ENCODE results near the gene WNT3.
A peak's percentile ranks its signal among the peaks of the same experiment; 100 is the strongest.

Gene WNT3

DNA sequence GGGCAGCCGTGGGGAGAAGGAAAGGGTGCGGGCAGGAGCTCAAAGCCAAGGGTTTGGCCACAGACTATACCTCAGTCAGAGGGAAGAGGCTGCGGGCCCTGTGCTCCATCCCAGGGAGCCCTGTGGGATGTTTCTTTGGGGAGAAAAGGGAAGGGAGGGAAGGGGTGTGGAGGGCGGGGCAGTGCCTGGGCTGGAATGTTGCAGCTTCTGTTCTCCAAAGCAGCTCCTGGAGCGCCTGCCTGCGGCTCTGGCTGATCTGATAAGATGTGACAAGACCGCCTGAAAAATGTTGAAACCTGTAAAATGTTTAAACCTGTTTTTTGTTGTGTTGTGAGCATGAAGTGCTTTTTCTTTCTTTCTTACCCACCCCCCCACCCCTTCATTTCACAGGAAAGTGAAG, 32.8 kb downstream of the WNT3 start:
- H3K4me1 ChIP-seq (ENCODE audit: insufficient read depth, insufficient read length) = peaks cover 21% of the 10 kb centered on the region
- peak overlapping the region; percentile 36 for H3K9ac ChIP-seq (ENCODE audit: insufficient read length, low read depth)
- peak; percentile 43 for DNase-seq (ENCODE audit: low read depth, low spot score)
- no peak for TF ChIP-seq ZNF274 (IDR thresholded peaks at IDR 0.05; ENCODE audit: low read depth, low read length)
- no peak for TF ChIP-seq YY1 (IDR thresholded peaks at IDR 0.05; ENCODE audit: insufficient read depth, insufficient read length)
- no peak for TF ChIP-seq SUZ12 (IDR thresholded peaks at IDR 0.05; ENCODE audit: extremely low read depth, insufficient read depth, insufficient read length)
- no peaks in the 10 kb centered on the region for H3K36me3 ChIP-seq (ENCODE audit: insufficient read depth, insufficient read length, low read length)
- H3K4me3 ChIP-seq (ENCODE audit: insufficient read length, low read depth) = no peak overlapping the region
- H3K27me3 ChIP-seq (ENCODE audit: insufficient read depth, insufficient read length) = peaks cover 77% of the 10 kb centered on the region
- H3K9me3 ChIP-seq (ENCODE audit: insufficient read depth, low read length) = peaks cover 8% of the 10 kb centered on the region; the same call in 1 of the 2 replicates

DNA sequence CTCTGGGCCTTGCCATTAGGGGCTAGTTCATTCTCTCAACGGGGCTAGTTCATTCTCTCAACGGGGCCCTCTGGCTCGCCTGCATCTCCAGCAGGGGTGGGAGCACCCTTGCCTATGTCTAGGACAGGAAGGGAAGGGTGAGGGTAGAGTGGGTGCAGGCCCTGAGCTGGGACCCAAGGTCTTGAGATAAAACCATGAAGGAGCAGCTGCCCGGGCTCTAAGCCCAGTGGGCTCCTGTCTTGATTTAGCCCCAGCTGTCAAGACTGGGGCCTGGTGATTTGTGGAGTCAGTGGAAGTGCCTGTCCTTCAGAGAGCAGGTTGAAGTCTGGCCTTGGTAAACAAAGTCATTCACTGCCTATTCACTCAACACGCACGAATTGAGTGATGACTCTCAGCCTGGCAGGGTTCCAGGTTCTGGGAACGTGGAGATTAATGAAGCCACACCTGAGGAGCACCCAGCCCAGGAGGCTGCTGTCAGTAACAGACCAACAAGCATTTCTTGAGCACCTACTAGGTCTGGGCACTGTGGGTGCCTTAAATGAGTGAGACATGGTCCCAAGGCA, 35.4 kb downstream of the WNT3 start:
- Histone ChIP-seq H3K27me3 (ENCODE audit: insufficient read depth, insufficient read length) (peaks cover 78% of the 10 kb centered on the region), H3K9ac (ENCODE audit: insufficient read length, low read depth) (no peak overlapping the region), H3K36me3 (ENCODE audit: insufficient read depth, insufficient read length, low read length) (no peaks in the 10 kb centered on the region), H3K9me3 (ENCODE audit: insufficient read depth, low read length) (no peaks in the 10 kb centered on the region), H3K4me1 (ENCODE audit: insufficient read depth, insufficient read length) (peaks cover 22% of the 10 kb centered on the region), H3K4me3 (ENCODE audit: insufficient read length, low read depth) (no peak overlapping the region)
- no peak for DNase-seq (ENCODE audit: low read depth, low spot score)
- TF ChIP-seq ZNF274 (IDR thresholded peaks at IDR 0.05; ENCODE audit: low read depth, low read length) (no peak), YY1 (IDR thresholded peaks at IDR 0.05; ENCODE audit: insufficient read depth, insufficient read length) (no peak)

DNA sequence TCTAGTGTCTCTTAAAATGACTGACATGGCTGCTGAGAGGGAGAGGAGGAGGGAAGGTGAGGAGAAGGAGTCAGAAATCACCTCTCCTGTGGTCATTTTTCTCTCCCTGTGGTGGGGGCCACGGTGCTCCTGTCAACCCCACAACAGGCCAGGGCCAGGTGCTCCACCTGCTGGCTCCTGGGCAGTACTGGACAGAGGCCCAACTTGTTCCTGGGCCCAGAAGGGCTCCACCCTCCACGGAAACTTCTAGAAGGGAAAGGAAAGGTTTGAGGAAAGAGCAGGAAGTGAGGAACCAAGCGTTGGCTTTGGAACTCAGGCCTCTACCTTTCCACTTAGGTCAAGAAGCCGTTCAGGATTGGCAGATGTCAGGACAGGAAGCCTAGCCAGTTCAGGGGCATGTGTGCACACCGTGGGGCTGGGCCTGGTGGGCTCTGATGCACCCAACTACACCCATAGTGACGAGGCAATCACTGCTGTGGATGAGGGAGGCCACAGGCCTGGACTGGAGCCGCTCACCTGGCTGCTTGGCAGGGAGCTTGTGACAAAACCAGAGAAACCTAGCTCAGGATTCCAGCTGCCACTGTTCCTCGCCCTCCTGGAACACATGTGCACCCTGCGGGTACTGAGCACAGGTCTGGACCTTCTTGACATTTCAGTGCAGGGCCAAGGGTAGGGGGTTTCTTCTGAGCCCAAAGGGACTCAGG, 36.1 kb downstream of the WNT3 start:
- no peak for DNase-seq (ENCODE audit: low read depth, low spot score)
- H3K4me3 ChIP-seq (ENCODE audit: insufficient read length, low read depth) = no peak overlapping the region
- no peak overlapping the region for H3K9ac ChIP-seq (ENCODE audit: insufficient read length, low read depth)
- no peaks in the 10 kb centered on the region for H3K9me3 ChIP-seq (ENCODE audit: insufficient read depth, low read length)
- TF ChIP-seq SUZ12 (IDR thresholded peaks at IDR 0.05; ENCODE audit: extremely low read depth, insufficient read depth, insufficient read length) (no peak), ZNF274 (IDR thresholded peaks at IDR 0.05; ENCODE audit: low read depth, low read length) (no peak), YY1 (IDR thresholded peaks at IDR 0.05; ENCODE audit: insufficient read depth, insufficient read length) (no peak)
- peaks cover 80% of the 10 kb centered on the region for H3K27me3 ChIP-seq (ENCODE audit: insufficient read depth, insufficient read length)
- H3K36me3 ChIP-seq (ENCODE audit: insufficient read depth, insufficient read length, low read length) = no peaks in the 10 kb centered on the region
- H3K4me1 ChIP-seq (ENCODE audit: insufficient read depth, insufficient read length) = peaks cover 23% of the 10 kb centered on the region

DNA sequence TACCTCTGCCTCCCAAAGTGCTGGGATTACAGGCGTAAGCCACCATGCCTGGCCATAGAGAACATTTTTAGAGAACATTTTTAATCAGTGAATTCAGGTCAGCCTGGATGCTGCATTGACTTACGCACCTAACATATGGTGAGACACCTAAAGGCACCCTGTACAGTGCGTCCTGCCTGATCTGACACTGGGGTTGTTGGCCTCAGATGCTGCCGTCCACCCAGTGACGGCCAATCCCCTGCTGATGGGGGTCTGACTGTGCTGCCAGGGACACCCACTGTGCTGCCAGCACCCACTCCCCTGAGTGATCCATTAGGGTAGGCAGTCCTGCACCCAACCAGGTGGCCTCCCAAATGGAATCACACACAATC, 38.5 kb downstream of the WNT3 start:
- Histone ChIP-seq H3K9me3 (ENCODE audit: insufficient read depth, low read length) (peaks cover 8% of the 10 kb centered on the region; the same call in 1 of the 2 replicates), H3K27me3 (ENCODE audit: insufficient read depth, insufficient read length) (peaks cover 89% of the 10 kb centered on the region), H3K4me3 (ENCODE audit: insufficient read length, low read depth) (no peak overlapping the region), H3K9ac (ENCODE audit: insufficient read length, low read depth) (no peak overlapping the region), H3K36me3 (ENCODE audit: insufficient read depth, insufficient read length, low read length) (peaks cover 5% of the 10 kb centered on the region), H3K4me1 (ENCODE audit: insufficient read depth, insufficient read length) (peaks cover 19% of the 10 kb centered on the region)
- no peak for TF ChIP-seq YY1 (IDR thresholded peaks at IDR 0.05; ENCODE audit: insufficient read depth, insufficient read length)
- TF ChIP-seq SUZ12 (IDR thresholded peaks at IDR 0.05; ENCODE audit: extremely low read depth, insufficient read depth, insufficient read length) = no peak
- TF ChIP-seq ZNF274 (IDR thresholded peaks at IDR 0.05; ENCODE audit: low read depth, low read length) = no peak
- DNase-seq (ENCODE audit: low read depth, low spot score) = no peak

DNA sequence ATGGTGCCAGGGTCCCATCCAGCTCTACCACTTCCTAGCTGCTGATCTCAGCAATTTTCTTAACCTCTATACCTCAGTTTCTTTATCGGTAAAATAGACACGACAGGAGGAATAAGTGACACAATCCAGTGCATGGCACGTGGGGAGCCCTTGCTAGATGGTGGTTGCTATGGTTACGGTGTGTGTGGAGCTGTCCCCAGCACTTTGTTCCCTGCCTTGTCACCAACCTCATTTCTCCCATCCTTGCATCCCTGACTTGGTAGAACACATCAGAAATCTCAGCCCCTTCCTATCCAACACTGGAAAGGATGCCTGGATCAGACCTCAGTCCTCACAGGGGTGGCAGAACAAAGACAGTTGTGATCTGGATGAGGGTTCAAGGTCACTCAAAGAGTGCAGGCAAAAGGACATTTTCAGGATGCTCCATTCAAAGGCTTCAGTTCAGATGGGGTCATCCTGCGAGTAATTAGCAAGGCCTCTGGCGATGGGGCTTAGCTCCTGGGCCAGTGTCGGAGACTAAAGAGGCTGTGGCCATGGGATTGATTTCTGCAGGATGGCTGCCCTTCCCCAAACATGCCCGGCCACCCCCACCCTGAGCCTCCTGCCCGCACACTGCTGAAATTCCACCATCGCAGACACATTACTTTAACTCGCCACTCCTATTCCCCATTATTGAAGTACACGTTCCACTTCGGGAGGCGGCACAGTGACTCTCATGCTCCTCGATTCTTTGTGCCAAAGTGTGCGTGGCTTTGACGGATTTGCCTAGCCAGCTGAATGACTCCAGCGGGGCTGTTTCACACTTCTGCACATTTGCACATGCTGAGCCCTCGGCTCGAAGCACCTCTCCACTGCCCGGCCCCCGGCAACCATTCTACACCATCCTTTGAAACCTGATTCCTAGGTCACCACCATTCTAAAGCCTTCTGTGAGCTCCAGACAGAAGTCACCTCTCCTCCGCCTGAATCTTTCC, 40.3 kb downstream of the WNT3 start:
- peaks cover 27% of the 10 kb centered on the region for H3K4me1 ChIP-seq (ENCODE audit: insufficient read depth, insufficient read length)
- TF ChIP-seq YY1 (IDR thresholded peaks at IDR 0.05; ENCODE audit: insufficient read depth, insufficient read length) = no peak
- TF ChIP-seq SUZ12 (IDR thresholded peaks at IDR 0.05; ENCODE audit: extremely low read depth, insufficient read depth, insufficient read length) = no peak
- no peak for TF ChIP-seq ZNF274 (IDR thresholded peaks at IDR 0.05; ENCODE audit: low read depth, low read length)
- H3K4me3 ChIP-seq (ENCODE audit: insufficient read length, low read depth) = no peak overlapping the region
- peaks cover 5% of the 10 kb centered on the region for H3K36me3 ChIP-seq (ENCODE audit: insufficient read depth, insufficient read length, low read length)
- no peak overlapping the region for H3K9ac ChIP-seq (ENCODE audit: insufficient read length, low read depth)
- H3K27me3 ChIP-seq (ENCODE audit: insufficient read depth, insufficient read length) = peaks cover 90% of the 10 kb centered on the region
- peaks cover 8% of the 10 kb centered on the region; the same call in 1 of the 2 replicates for H3K9me3 ChIP-seq (ENCODE audit: insufficient read depth, low read length)
- no peak for DNase-seq (ENCODE audit: low read depth, low spot score)

DNA sequence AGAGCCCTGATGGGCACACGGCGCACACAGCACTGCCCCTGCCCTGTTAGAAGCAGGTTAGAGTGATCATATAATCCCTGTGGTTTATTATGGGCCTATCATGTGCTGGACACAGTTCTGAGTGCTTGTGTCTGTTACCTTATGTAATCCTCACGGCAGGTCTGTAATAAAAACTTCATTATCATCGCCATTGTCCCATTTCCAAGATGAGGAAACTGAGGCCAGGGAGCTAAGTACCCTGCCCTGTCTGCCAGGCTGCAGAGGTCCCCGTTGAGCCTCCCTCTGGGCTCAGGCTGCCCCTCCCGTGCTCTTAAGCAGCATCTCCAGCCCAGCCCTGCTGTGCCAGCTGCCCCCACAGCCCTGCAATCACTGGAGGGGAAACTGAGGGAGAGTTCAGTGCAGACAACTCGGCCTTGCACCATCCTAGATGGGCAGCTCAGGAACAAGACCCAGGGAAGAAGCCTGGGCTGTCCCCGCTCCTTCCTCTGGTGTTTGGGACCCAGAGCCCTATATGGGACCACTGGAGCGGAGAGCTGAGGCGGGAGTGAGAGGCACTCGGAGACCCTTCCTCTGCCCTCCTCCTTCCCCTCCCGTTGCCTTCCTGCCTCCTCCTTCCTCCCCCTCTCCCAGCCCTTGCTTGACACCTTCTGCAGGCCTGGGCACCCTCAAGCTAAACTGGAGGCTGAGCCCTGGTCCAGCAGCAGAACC, 42.0 kb downstream of the WNT3 start:
- Histone ChIP-seq H3K27me3 (ENCODE audit: insufficient read depth, insufficient read length) (peaks cover 79% of the 10 kb centered on the region), H3K4me3 (ENCODE audit: insufficient read length, low read depth) (no peak overlapping the region), H3K4me1 (ENCODE audit: insufficient read depth, insufficient read length) (peaks cover 32% of the 10 kb centered on the region), H3K9ac (ENCODE audit: insufficient read length, low read depth) (no peak overlapping the region), H3K36me3 (ENCODE audit: insufficient read depth, insufficient read length, low read length) (peaks cover 5% of the 10 kb centered on the region), H3K9me3 (ENCODE audit: insufficient read depth, low read length) (peaks cover 8% of the 10 kb centered on the region; the same call in 1 of the 2 replicates)
- no peak for DNase-seq (ENCODE audit: low read depth, low spot score)
- no peak for TF ChIP-seq SUZ12 (IDR thresholded peaks at IDR 0.05; ENCODE audit: extremely low read depth, insufficient read depth, insufficient read length)
- TF ChIP-seq ZNF274 (IDR thresholded peaks at IDR 0.05; ENCODE audit: low read depth, low read length) = no peak
- TF ChIP-seq YY1 (IDR thresholded peaks at IDR 0.05; ENCODE audit: insufficient read depth, insufficient read length) = no peak
